ENCODE results near the gene SIPA1L3. TPM values are rescaled to one million over a fixed set of nuclear protein-coding genes. Genes with fewer than 3 reads are reported as not detected.
"Not testable (repeated sequence)": the region's sequence is repeated elsewhere in the genome, so short reads cannot be mapped to it uniquely, and the experiment has no call there.

SIPA1L3 gene
- total and polyA plus RNA-seq, 2 experiments from 2014 or later, result 15.7 to 54.1 TPM

- not testable (repeated sequence) for H3K9me2 ChIP-seq (ENCODE audit: insufficient read depth); H3K4me3 ChIP-seq; H2AFZ ChIP-seq; H3K36me3 ChIP-seq (ENCODE audit: insufficient read depth); ATAC-seq; DNase-seq (ENCODE audit: low spot score); H3K4me2 ChIP-seq; H3K27ac ChIP-seq (ENCODE audit: low read depth); H3F3A ChIP-seq (replicated peaks; ENCODE audit: low read depth); H3K27me3 Mint-ChIP-seq (ENCODE audit: insufficient read depth, low read depth, poor library complexity); H4K20me1 ChIP-seq (replicated peaks; ENCODE audit: insufficient read depth); H3K27ac Mint-ChIP-seq; H3K9me3 Mint-ChIP-seq; H3K4me3 Mint-ChIP-seq; H3K27me3 ChIP-seq (ENCODE audit: insufficient read depth)
- Mint-ChIP-seq H3K36me3 (ENCODE audit: low read depth) (peaks cover 14% of the 10 kb centered on the region), H3K4me1 (peaks cover 36% of the 10 kb centered on the region)
- H3K4me1 ChIP-seq (ENCODE audit: insufficient read depth), result peaks cover 25% of the 10 kb centered on the region
- H3K79me2 ChIP-seq (replicated peaks; ENCODE audit: insufficient read depth), result peaks cover 92% of the 10 kb centered on the region
These were observed 17.6 kb downstream of the SIPA1L3 start for GRCh38 chr19:37924573-37924972.

GRCh38 chr19:37925212-37925611 lies 18.2 kb downstream of the SIPA1L3 start:
- Histone ChIP-seq H2AFZ (no peak overlapping the region), H3K27ac (ENCODE audit: low read depth) (no peak overlapping the region), H3K36me3 (ENCODE audit: insufficient read depth) (no peaks in the 10 kb centered on the region), H3F3A (replicated peaks; ENCODE audit: low read depth) (no peaks in the 10 kb centered on the region; the same call in 1 of the 2 replicates), H3K9me2 (ENCODE audit: insufficient read depth) (no peaks in the 10 kb centered on the region), H3K27me3 (ENCODE audit: insufficient read depth) (no peaks in the 10 kb centered on the region), H3K4me1 (ENCODE audit: insufficient read depth) (peaks cover 28% of the 10 kb centered on the region), H3K4me3 (no peak overlapping the region), H3K79me2 (replicated peaks; ENCODE audit: insufficient read depth) (peaks cover 92% of the 10 kb centered on the region), H4K20me1 (replicated peaks; ENCODE audit: insufficient read depth) (no peaks in the 10 kb centered on the region; the same call in 1 of the 2 replicates), H3K4me2 (no peak overlapping the region)
- Mint-ChIP-seq H3K27ac (no peak overlapping the region), H3K36me3 (ENCODE audit: low read depth) (peaks cover 15% of the 10 kb centered on the region), H3K9me3 (no peaks in the 10 kb centered on the region; the same call in 2 of the 3 replicates), H3K4me1 (peaks cover 39% of the 10 kb centered on the region), H3K27me3 (ENCODE audit: insufficient read depth, low read depth, poor library complexity) (peaks cover 10% of the 10 kb centered on the region), H3K4me3 (no peak overlapping the region)
- ATAC-seq (no peak), DNase-seq (ENCODE audit: low spot score) (no peak)
- TF ChIP-seq, protein P1, sequence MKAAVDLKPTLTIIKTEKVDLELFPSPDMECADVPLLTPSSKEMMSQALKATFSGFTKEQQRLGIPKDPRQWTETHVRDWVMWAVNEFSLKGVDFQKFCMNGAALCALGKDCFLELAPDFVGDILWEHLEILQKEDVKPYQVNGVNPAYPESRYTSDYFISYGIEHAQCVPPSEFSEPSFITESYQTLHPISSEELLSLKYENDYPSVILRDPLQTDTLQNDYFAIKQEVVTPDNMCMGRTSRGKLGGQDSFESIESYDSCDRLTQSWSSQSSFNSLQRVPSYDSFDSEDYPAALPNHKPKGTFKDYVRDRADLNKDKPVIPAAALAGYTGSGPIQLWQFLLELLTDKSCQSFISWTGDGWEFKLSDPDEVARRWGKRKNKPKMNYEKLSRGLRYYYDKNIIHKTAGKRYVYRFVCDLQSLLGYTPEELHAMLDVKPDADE (IDR thresholded peaks at IDR 0.05), result no peak
- TF ChIP-seq, protein P2, sequence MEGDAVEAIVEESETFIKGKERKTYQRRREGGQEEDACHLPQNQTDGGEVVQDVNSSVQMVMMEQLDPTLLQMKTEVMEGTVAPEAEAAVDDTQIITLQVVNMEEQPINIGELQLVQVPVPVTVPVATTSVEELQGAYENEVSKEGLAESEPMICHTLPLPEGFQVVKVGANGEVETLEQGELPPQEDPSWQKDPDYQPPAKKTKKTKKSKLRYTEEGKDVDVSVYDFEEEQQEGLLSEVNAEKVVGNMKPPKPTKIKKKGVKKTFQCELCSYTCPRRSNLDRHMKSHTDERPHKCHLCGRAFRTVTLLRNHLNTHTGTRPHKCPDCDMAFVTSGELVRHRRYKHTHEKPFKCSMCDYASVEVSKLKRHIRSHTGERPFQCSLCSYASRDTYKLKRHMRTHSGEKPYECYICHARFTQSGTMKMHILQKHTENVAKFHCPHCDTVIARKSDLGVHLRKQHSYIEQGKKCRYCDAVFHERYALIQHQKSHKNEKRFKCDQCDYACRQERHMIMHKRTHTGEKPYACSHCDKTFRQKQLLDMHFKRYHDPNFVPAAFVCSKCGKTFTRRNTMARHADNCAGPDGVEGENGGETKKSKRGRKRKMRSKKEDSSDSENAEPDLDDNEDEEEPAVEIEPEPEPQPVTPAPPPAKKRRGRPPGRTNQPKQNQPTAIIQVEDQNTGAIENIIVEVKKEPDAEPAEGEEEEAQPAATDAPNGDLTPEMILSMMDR (conservative IDR thresholded peaks at IDR 0.05; ENCODE audit: low read depth in 2 of 2), result no peak
- TF ChIP-seq ZNF114 (CRISPR knock-in tag; IDR thresholded peaks at IDR 0.05) (no peak), ZNF462 (CRISPR knock-in tag; IDR thresholded peaks at IDR 0.05) (no peak), JUNB (IDR thresholded peaks at IDR 0.05; ENCODE audit: unreplicated experiment) (no peak), ZNF331 (CRISPR knock-in tag; IDR thresholded peaks at IDR 0.05; ENCODE audit: low read depth) (no peak), POLR2AphosphoS5 (IDR thresholded peaks at IDR 0.05; ENCODE audit: low read depth) (no peak), EZH2 (IDR thresholded peaks at IDR 0.05; ENCODE audit: low read depth, unreplicated experiment) (no peak), EZH2phosphoT487 (IDR thresholded peaks at IDR 0.05; ENCODE audit: unreplicated experiment) (no peak), NANOG (IDR thresholded peaks at IDR 0.05; ENCODE audit: borderline replicate concordance) (no peak), STAT1 (IDR thresholded peaks at IDR 0.05; ENCODE audit: unreplicated experiment) (no peak)

Measured in GM23338 (cell line).